NCI-H1417 (cell line): ENCODE measurements around the gene TTC39B.
"Not testable (repeated sequence)": the region's sequence is repeated elsewhere in the genome, so short reads cannot be mapped to it uniquely, and the experiment has no call there.

Experiments
- DNase-seq, 3 experiments: peaks; one replicate each; lab custom pipeline; 2025; lab: John Stamatoyannopoulos, UW

Gene TTC39B

GRCh38 chr9:15268317-15268716 lies 38.7 kb downstream of the TTC39B start:
- no peak for DNase-seq

DNA sequence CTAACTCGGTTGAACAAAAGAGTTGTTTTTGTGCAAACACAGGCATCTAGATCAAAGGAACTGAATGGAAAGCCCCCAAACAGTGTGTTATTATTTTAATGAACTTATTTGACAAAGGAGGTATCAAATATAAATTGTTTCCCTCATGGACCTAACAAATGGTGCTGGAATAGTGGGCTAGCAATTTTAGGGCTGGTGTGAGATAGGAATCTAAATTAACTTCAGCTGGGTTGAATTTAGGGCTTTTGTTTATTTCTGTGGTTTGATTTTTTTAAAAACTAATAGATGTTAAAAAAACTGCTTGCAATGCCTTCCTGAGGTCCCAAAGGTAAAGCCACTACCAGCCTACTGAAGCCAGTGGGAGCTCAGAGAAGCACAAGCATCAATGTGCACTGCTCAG lies 42.1 kb downstream of the TTC39B start:
- DNase-seq: no peak

- DNase-seq: no peak
Observed at GRCh38 chr9:15262581-15262980, 44.4 kb downstream of the TTC39B start.

DNA sequence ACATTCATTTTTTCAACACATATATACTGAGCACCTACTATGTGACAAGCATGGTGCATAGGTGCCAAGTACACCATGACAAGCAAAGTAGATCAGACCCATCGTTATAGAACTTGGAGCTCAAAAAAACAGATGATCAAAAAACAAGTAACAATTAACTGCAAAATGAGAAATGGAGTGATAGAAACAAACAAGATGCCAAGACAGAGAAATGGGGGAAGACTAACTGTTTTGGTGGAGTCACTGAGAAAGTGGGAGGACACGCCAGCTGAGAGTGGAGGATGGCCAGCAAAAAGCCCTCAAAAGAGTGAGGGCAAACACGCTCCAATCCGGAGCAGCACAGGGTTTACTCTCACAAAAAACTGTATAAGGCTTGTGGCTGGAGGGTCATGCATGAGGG lies 50.6 kb downstream of the TTC39B start:
- no peak for DNase-seq

DNA sequence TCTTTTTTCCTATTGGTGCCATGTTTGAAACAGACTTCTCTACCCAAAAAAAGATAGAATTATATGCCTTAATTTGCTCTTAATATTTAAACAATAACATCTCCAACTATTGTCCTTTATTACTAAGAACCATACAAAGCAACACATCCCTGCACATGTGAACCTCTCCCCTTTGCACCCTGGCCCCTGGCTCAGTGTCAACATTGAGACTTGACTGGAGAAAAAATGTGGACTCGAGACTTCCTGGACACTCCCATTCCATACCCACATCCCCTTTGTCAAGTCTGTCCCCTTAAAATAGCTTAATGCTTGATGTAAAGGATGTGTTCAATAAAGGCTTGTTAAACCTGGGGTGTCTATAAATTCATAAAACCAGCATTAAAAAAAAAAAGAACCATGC lies 53.2 kb downstream of the TTC39B start:
- DNase-seq: no peak

GRCh38 chr9:15253197-15253596 lies 53.8 kb downstream of the TTC39B start:
- no peak for DNase-seq

DNA sequence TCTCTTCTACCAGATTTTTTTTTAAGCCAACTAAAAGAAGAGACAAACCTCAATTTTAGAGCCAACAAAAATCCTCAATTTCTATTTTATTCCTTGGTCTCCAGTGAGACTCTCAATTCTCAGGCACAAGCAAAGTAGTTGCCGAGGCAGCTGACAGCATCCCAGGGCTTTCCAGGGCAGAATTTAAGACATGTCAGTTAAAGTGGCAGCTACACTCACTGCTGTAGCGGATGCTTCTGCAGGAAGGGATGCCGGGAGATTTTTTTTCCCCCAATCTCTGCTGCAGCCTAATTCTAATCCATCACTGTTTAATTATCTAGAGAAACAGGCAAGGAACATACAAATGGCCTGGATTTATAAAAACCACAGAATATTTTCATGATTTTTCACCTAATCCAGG lies 57.0 kb downstream of the TTC39B start:
- peak in 1 of 3 experiments; percentile 4 for DNase-seq

DNA sequence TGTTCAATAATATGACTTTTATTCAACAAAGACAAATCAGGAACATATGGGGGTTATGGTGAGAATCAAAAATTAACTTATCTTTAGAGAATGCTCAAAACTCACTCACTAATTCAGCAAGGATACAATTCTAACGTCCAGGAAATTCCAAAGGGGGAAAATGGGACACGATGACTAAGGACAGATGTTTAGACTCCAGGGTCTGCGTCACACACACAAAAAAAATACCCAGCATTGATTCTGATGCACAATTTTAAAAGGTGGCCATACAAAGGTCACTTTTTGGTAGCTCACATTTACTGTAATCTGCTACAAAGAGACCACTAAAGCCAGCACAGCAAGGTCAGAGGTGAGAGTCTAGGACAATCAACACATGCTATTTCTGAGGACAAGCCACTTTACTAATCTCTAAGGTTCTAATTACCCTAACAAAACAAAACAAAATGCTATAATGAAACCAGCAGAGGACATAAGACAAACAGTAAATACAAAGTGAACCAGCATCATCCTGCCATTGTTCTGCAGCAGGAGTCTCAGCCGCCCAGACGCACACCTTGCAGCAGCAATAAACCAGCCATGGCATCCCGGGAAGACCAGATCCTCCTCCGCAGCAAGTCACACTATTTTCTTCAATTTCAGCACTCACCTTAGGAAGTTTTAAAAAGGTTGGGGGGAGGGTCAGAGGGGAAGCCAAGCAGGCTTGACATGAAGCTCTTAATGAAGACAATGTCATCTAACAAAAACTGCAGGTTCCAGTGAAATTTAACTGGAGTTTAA lies 57.8 kb downstream of the TTC39B start:
- peak in 1 of 3 experiments; percentile 19 for DNase-seq

DNA sequence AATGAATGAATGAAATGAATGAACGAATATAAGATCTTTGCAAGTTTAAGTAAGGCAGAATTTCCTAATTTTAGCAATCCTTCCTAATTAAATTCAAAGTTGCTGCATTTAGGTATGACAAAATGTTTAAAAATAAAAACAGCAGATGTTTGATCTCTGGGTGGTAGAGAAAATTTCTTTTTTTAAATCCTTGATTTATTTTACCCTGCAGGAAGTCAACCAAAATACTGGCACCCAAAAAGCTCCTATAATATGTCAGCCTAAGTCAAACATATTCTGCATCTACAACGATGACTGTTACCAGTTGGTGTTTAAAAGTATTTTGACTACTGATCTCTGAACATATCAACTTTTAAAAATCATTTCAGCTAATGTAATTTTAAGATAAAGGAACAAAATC lies 58.4 kb downstream of the TTC39B start:
- no peak for DNase-seq

- no peak for DNase-seq
Observed at GRCh38 chr9:15248081-15248480, 58.9 kb downstream of the TTC39B start.

DNA sequence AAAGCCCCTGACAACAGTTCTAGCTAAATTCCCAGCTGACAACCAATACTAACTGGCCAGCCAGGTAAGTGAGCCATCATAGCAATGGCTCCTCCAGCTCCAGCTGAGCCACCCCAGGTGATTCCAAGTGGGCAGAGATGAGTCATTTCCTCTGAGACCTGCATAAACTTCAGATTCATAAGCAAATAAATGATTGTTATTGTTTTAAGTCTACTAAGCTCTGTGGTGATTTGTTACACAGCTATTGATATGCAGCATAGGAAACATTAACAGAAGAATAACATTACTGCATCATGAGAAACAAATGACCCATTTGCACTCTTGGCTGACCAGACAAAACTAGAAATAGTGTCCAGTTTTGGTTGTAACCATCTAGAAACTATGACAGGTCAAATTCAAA lies 60.3 kb downstream of the TTC39B start:
- no peak for DNase-seq

DNA sequence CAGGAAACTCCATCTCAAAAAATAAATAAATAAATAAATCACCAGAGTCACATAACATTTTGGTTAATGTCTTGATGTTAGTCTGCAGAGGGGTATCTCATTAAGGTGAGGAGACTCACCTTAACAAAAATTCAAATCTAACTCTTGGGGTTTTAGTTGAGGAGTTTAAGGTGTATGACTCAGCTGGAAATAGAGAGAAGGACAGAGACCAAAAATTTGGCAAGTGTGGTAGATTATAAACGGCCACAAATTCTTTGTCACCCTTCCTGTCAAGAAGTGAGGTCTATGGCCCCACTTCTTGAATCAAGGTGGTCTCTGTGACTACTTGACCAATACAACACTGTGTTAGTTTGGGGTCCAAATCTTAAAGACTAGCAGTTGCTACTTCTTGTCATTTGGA lies 60.8 kb downstream of the TTC39B start:
- no peak for DNase-seq

DNA sequence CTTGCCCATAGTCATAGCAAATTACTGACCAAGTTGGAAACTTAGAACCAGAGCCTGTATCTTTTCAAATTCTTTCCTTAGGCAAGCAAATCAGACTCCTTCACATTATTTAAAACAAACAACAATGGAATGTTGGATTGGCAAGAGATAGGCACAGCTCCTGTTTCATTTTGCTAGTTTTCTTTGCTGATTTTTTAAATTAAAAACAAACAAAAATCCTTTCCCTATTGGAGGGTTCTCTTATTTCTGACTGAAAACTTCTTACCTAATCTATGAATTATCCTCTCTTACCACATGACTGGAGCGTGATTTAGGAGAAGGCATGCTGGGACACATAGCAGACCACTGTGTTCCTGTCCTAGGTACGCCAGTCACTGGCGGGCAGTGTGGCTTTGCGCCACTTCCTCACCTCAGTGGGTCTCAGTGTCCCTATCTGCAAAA lies 63.0 kb downstream of the TTC39B start:
- DNase-seq: no peak

GRCh38 chr9:15243081-15243480 lies 63.9 kb downstream of the TTC39B start:
- DNase-seq: no peak

- peak; percentile 1 to 44 (median 23) for DNase-seq
Observed at GRCh38 chr9:15240927-15241326, 66.1 kb downstream of the TTC39B start.

- DNase-seq: no peak
Observed at GRCh38 chr9:15239816-15240215, 67.2 kb downstream of the TTC39B start.

GRCh38 chr9:15238646-15239045 lies 68.4 kb downstream of the TTC39B start:
- DNase-seq: no peak

- DNase-seq: no peak
Observed at GRCh38 chr9:15235658-15236057, 71.4 kb downstream of the TTC39B start.

GRCh38 chr9:15233941-15234490 lies 73.0 kb downstream of the TTC39B start:
- not testable (repeated sequence) for DNase-seq

GRCh38 chr9:15232706-15233280 lies 74.2 kb downstream of the TTC39B start:
- DNase-seq: not testable (repeated sequence)

DNA sequence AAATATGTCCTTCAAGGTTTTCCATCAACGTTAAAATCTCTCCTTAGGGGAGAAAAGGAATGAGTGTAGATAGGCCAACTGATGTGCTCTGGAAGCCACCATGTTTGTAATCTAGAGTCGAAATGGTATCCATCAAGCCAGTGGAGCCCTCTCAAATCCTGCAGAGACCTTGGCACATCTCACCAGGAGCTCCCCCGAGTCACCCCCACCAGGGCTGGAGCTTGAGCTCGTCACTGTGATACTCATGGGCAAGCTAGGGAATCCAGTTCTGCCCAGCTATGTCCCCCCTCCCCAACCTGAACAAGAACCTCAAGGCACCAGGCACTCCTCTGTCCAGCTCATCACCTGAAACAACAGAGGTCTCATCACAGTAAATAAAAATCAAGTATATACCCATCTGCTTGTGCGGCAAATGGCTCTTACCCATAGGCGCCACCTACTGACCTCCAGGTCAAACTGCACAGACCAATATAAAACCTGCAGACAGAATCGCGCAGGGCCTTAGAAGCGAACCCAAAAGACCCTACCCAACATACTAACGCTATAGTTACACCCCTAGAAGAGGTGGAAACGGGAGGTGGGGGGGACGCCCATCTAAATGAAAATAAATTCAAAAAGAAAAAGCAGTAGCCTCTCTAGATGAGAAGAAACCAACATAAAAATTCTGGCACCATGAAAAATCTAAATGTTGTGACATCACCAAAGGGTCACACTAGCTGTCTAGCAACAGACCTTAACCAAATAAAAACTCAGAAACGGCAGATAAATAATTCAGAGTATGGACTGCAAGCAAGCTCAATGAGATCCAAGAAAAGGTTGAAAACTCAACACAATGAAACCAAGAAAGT lies 75.0 kb downstream of the TTC39B start:
- peak in 1 of 3 experiments; percentile 1 for DNase-seq

DNA sequence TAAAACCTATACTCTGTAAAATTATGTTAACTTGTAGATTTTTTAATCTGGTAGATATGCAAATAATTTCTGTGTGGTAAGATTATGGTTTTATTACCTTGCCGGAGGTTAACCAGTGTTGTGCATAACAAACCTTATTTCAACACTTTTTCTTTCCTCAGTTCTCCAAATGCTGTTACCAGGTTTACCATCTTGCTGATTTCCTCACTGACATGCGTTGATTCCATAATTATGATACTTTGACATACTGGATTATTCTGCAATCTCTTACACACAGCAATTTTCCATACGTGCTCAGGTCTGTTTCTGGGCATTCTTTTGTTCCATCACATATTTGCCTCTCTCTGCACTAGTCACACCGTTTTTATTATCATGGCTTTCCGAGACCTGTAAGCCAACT lies 77.6 kb downstream of the TTC39B start:
- DNase-seq: no peak

DNA sequence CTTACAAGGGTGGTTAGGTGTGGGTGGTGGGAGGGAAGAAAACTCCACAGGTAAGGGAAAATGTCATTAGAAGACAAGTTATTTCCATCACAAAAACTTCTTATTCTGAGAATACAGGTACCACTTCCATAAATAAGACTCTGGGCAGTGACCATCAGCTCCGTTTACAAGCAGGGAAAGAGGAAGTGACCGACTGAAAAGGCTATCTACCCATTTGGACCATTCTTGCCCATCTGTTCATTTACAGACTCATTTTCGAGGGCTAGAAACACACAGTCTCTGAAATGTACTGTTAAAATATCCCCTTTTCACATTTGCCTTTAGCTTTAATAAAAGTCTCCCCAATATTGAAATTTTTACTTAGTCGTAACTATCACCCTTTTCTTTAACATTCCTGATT lies 79.5 kb downstream of the TTC39B start:
- DNase-seq: no peak
